Activated naive CD4-positive, alpha-beta T cell treated with anti-CD3 and anti-CD28 coated beads, Interleukin-2, amount 10 ng/mL, durations not matched to agents 7 days and 5 days (primary cell): ENCODE measurements around the gene TUBA4B.
A peak's percentile ranks its signal among the peaks of the same experiment; 100 is the strongest.

Source experiments
- CTCF ChIA-PET: fragments of 350-600 bp; sonication (Branson Sonifier 250); formaldehyde crosslinking; loops from one replicate; lab custom pipeline; 2021; ENCODE audit warnings: antibody characterized with exemption; lab: Charles Lee
- DNase-seq: peaks from one replicate; pipeline ENCODE4 v3.0.0-alpha.2; 2020
- H3K27ac Mint-ChIP-seq: one replicate; pipeline ENCODE4 v1.8.0; 2021; ENCODE audit warnings: mild to moderate bottlenecking, moderate library complexity, mixed read lengths
- H3K27me3 Mint-ChIP-seq: one replicate; pipeline ENCODE4 v1.8.0; 2021; ENCODE audit warnings: mild to moderate bottlenecking, mixed read lengths
- H3K36me3 Mint-ChIP-seq: one replicate; pipeline ENCODE4 v1.8.0; 2021; ENCODE audit warnings: mixed read lengths
- H3K4me1 Mint-ChIP-seq: one replicate; pipeline ENCODE4 v1.8.0; 2021; ENCODE audit warnings: mixed read lengths
- H3K4me3 Mint-ChIP-seq: one replicate; pipeline ENCODE4 v1.8.0; 2021; ENCODE audit warnings: mild to moderate bottlenecking, moderate library complexity, mixed read lengths
- H3K9me3 Mint-ChIP-seq: one replicate; pipeline ENCODE4 v1.8.0; 2021; ENCODE audit warnings: mixed read lengths

Gene TUBA4B

DNA sequence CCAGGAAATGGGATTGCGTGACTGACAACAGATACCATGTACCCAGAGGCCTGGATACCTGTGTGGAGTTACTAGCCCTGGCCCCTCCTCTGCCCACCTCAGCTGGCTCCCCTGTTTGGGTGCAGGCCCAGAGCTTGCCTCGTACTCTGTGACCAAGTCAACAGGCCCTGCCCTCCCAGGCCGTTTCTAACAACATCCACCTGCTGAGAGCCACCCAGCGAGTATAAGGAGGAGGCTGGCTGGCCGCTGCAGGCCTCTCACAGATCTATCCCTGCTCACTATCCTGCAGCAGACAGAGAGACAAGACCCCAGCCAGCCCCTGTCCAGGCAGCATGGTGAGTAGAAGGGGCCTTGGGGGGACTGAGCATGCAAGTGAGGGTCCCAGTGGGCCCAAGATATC, 13.2 kb downstream of the TUBA4B start:
- CTCF ChIA-PET, result interaction anchor here (1.0 to 3.3 kb wide), 2 partner anchors 12 to 28 kb away, joined by 5 to 12 read pairs; no protein-coding TSS in a partner anchor
- no peaks in the 10 kb centered on the region for H3K4me1 Mint-ChIP-seq
- no peak overlapping the region for H3K4me3 Mint-ChIP-seq
- peaks cover 47% of the 10 kb centered on the region for H3K27me3 Mint-ChIP-seq
- no peak for DNase-seq
- H3K36me3 Mint-ChIP-seq, result no peaks in the 10 kb centered on the region
- H3K9me3 Mint-ChIP-seq, result no peaks in the 10 kb centered on the region
- H3K27ac Mint-ChIP-seq, result no peak overlapping the region

DNA sequence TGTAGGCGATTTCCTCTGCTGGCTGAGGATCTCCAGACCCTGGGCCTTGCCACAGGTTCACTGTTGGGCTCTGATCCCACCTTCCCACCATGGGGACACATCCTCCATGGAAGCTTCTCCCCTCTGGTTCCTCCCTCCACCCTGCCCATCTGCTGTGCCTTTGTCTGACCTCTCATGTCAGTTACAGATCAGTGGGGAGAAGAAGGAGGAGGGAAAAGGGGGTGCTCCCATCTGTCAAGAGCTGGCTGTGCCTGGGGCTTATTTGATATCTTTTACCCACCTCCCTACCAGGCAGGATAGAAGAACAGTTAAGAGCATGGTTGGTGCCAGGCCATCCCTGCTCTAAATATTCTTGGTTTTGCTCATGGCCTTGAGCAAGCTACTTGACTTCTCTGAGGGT, 13.8 kb downstream of the TUBA4B start:
- Mint-ChIP-seq H3K4me3 (no peak overlapping the region), H3K27ac (no peak overlapping the region)

DNA sequence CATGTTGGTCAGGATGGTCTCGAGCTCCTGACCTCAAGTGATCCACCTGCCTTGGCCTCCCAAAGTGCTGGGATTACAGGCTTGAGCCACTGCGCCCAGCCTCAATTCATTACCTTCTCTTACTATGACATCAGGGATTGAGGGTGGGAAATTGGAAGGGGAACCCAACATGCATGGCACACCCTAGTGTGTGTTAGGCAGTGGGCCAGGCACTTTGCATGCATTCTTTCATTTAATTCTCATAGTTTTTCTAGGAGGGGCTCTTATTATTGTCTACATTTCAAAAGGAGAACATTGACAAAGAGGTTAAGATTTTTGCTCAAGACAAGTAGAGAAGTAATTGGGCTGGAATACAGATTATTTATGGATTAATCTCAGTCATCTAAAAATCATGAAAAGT, 15.3 kb downstream of the TUBA4B start:
- peaks cover 54% of the 10 kb centered on the region for H3K27me3 Mint-ChIP-seq
- H3K27ac Mint-ChIP-seq, result no peak overlapping the region

More for the DNA sequence above, 13.8 kb downstream of the TUBA4B start:
- DNase-seq, result no peak
- H3K4me1 Mint-ChIP-seq, result no peaks in the 10 kb centered on the region
- H3K9me3 Mint-ChIP-seq, result no peaks in the 10 kb centered on the region
- CTCF ChIA-PET, result interaction anchor here (0.6 to 3.3 kb wide), 2 partner anchors 10 to 28 kb away, joined by 3 to 12 read pairs; no protein-coding TSS in a partner anchor
- H3K27me3 Mint-ChIP-seq, result peaks cover 47% of the 10 kb centered on the region
- no peaks in the 10 kb centered on the region for H3K36me3 Mint-ChIP-seq

DNA sequence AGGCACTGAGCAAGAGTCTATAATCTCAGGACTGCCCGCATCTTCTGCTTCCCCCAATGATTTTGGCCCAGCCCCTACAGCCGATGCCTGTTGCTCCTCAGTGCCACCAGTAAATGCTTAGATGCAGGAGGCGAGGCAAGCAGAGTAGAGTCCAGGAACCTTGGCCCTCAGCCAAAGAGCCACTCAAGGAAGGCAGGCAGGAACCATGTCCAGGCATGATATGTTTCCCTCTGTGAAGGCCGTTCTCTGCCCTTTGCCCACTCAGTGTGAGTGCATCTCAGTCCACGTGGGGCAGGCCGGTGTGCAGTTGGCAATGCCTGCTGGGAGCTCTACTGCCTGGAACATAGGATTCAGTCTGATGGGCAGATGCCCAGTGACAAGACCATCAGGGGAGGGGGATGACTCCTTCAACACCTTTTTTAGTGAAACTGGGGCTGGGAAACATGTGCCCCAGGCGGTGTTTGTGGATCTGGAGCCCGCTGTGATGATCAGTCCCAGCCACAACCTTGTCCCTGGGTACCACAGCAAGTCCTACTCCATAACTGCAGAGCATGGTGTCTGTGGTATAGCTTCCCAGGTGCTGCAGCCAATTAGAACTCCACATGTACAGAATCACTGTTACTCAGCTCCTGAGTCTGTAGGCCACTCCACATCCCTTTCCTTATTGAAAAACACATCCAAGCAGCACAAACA, 16.5 kb downstream of the TUBA4B start:
- no peaks in the 10 kb centered on the region for H3K9me3 Mint-ChIP-seq

More for the DNA sequence above, 15.3 kb downstream of the TUBA4B start:
- CTCF ChIA-PET, result interaction anchor here (1.7 to 3.3 kb wide), 2 partner anchors 9 to 26 kb away, joined by 4 to 12 read pairs; no protein-coding TSS in a partner anchor
- DNase-seq, result no peak
- Mint-ChIP-seq H3K36me3 (no peaks in the 10 kb centered on the region), H3K4me1 (no peaks in the 10 kb centered on the region), H3K9me3 (no peaks in the 10 kb centered on the region), H3K4me3 (no peak overlapping the region)

DNA sequence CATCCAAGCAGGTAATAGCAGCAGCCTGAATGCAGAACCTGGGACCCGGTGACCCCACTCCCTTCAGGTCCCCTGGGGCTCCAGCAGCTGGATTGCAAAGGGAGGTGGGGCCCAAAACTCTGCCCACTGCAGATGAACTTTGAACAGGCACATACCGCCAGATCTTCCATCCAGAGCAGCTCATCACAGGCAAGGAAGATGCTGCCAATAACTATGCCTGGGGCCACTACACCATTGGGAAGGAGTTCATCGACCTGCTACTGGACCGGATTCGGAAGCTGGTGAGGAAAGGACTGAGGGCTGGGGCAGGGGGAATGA, 17.0 kb downstream of the TUBA4B start:
- no peak overlapping the region for H3K4me3 Mint-ChIP-seq
- no peaks in the 10 kb centered on the region for H3K9me3 Mint-ChIP-seq
- H3K36me3 Mint-ChIP-seq, result no peaks in the 10 kb centered on the region
- CTCF ChIA-PET, result interaction anchor here (1.7 to 2.3 kb wide), 2 partner anchors 8 to 25 kb away, joined by 4 to 9 read pairs; no protein-coding TSS in a partner anchor
- no peak overlapping the region for H3K27ac Mint-ChIP-seq
- peaks cover 65% of the 10 kb centered on the region for H3K27me3 Mint-ChIP-seq
- DNase-seq, result no peak
- no peaks in the 10 kb centered on the region for H3K4me1 Mint-ChIP-seq

More for the DNA sequence above, 16.5 kb downstream of the TUBA4B start:
- H3K4me1 Mint-ChIP-seq, result no peaks in the 10 kb centered on the region
- H3K27ac Mint-ChIP-seq, result no peak overlapping the region
- DNase-seq, result no peak
- H3K36me3 Mint-ChIP-seq, result no peaks in the 10 kb centered on the region
- H3K4me3 Mint-ChIP-seq, result no peak overlapping the region
- CTCF ChIA-PET, result interaction anchor here (1.7 to 2.3 kb wide), 2 partner anchors 8 to 26 kb away, joined by 4 to 9 read pairs; no protein-coding TSS in a partner anchor
- peaks cover 61% of the 10 kb centered on the region for H3K27me3 Mint-ChIP-seq

DNA sequence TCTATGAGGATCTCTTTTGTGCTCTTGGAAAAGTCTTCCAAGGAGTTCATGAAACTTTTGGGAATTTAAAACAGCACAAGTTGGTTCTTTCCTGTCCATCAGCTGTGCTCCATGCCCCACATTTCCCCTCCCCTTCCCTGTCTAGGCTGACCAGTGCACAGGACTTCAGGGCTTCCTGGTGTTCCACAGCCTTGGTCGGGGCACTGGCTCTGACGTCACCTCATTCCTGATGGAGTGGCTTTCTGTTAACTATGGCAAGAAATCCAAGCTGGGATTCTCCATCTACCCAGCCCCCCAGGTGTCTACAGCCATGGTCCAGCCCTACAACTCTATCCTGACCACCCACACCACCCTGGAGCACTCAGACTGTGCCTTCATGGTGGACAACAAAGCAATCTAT, 18.0 kb downstream of the TUBA4B start:
- no peak overlapping the region for H3K27ac Mint-ChIP-seq
- no peaks in the 10 kb centered on the region for H3K9me3 Mint-ChIP-seq
- H3K4me1 Mint-ChIP-seq, result no peaks in the 10 kb centered on the region
- CTCF ChIA-PET, result interaction anchor here (2.3 kb wide), 1 partner anchor 24 kb away, joined by 9 read pairs; no protein-coding TSS in a partner anchor
- no peak overlapping the region for H3K4me3 Mint-ChIP-seq
- no peaks in the 10 kb centered on the region for H3K36me3 Mint-ChIP-seq
- H3K27me3 Mint-ChIP-seq, result peaks cover 65% of the 10 kb centered on the region
- DNase-seq, result no peak

DNA sequence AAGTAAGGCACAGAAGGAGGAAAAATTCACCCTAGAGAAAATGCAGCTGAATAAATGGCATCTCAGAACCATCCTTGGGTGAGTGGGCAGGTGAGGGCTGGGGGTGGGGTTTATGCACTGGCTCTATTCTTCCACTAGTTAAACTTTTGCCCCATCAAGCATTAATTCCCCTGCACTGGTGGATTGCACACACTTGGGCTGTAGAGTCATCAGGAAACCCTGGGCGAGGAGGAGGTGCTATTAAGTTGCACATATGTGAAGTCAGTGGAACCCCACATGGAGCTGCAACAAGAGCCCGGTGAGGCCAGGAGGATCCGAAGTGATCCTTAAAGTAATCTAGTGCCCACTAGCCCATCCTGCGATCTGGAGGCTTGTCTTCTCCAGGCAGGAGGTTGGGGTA, 19.3 kb downstream of the TUBA4B start:
- Mint-ChIP-seq H3K9me3 (no peaks in the 10 kb centered on the region), H3K4me3 (no peak overlapping the region), H3K4me1 (peaks cover 3% of the 10 kb centered on the region), H3K36me3 (no peaks in the 10 kb centered on the region), H3K27ac (no peak overlapping the region), H3K27me3 (peaks cover 54% of the 10 kb centered on the region)
- DNase-seq, result no peak
- CTCF ChIA-PET, result interaction anchor here (1.1 kb wide), 1 partner anchor 22 kb away, joined by 5 read pairs; no protein-coding TSS in a partner anchor

DNA sequence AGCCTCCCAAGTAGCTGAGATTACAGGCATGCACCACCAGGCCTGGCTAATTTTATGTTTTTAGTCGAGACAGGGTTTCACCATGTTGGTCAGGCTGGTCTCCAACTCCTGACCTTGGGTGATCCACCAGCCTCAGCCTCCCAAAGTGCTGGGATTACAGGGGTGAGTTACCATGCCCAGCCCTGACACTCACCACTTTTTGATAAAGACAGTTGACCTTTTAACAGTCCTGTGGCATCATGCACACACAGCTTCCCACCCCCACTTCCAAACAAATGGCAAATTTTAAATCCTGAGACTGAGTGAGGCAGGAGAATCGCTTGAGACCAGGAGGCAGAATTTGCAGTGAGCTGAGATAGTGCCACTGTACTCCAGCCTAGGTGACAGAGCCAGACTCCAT, 20.0 kb downstream of the TUBA4B start:
- Mint-ChIP-seq H3K27ac (no peak overlapping the region), H3K9me3 (no peaks in the 10 kb centered on the region), H3K4me1 (peaks cover 10% of the 10 kb centered on the region), H3K36me3 (no peaks in the 10 kb centered on the region), H3K4me3 (no peak overlapping the region), H3K27me3 (peaks cover 54% of the 10 kb centered on the region)
- no peak for DNase-seq
- CTCF ChIA-PET, result interaction anchor here (0.7 to 14.8 kb wide), 3 partner anchors 22 to 1461 kb away, joined by 3 to 267 read pairs (median 5); no protein-coding TSS in a partner anchor

DNA sequence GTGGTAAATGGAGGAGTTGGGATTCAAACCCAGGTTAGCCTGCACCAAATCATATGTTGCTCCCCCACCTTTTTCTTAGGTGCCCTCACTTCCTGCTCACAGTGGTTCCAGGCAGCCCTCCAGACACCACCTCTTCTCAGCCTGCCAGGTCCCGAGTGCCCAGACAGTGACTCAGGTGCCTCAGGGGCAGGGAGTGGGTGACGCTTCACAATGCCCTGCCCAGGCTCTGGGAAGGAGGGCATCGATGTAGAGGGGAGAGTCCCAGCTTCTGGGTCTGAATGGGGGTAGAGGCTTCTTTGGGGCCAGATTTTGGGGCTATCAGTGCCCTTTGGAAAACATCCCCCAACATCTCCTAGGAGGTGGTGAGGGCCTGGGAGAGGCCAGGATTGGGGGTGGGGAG, 20.9 kb downstream of the TUBA4B start:
- H3K27ac Mint-ChIP-seq, result no peak overlapping the region
- DNase-seq, result no peak
- no peaks in the 10 kb centered on the region for H3K9me3 Mint-ChIP-seq
- CTCF ChIA-PET, result interaction anchor here (14.8 kb wide), 1 partner anchor 21 kb away, joined by 267 read pairs; no protein-coding TSS in a partner anchor
- peaks cover 19% of the 10 kb centered on the region for H3K4me1 Mint-ChIP-seq
- no peak overlapping the region for H3K4me3 Mint-ChIP-seq
- H3K27me3 Mint-ChIP-seq, result peaks cover 54% of the 10 kb centered on the region
- H3K36me3 Mint-ChIP-seq, result no peaks in the 10 kb centered on the region

DNA sequence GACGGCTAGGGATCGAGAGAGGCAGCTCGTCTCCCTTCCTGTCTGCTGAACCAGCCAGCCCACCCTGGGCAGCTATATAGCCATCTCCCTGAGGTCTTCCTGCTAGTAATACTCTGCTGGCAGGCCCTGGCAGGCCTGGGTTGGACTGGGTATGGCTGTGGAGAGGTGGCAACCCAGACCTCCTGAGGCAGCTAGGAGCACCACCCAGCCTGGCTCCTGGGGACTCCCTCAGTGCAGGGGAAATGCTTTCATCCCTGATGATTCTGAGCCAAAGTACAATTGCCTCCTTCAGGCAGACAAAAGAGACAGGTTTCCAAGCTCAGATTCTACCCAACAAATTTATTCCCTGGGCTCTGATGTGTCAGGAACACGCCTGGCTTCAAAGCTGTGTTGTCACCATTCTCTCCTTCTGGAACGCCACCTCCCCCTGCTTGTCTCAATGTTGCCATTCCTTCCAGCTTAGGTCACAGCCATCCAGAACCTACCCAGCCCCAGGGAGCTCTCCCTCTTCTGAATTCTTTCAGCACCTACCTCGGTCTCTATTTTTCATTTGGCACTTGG, 21.4 kb downstream of the TUBA4B start:
- Mint-ChIP-seq H3K9me3 (no peaks in the 10 kb centered on the region), H3K4me1 (peaks cover 21% of the 10 kb centered on the region)

DNA sequence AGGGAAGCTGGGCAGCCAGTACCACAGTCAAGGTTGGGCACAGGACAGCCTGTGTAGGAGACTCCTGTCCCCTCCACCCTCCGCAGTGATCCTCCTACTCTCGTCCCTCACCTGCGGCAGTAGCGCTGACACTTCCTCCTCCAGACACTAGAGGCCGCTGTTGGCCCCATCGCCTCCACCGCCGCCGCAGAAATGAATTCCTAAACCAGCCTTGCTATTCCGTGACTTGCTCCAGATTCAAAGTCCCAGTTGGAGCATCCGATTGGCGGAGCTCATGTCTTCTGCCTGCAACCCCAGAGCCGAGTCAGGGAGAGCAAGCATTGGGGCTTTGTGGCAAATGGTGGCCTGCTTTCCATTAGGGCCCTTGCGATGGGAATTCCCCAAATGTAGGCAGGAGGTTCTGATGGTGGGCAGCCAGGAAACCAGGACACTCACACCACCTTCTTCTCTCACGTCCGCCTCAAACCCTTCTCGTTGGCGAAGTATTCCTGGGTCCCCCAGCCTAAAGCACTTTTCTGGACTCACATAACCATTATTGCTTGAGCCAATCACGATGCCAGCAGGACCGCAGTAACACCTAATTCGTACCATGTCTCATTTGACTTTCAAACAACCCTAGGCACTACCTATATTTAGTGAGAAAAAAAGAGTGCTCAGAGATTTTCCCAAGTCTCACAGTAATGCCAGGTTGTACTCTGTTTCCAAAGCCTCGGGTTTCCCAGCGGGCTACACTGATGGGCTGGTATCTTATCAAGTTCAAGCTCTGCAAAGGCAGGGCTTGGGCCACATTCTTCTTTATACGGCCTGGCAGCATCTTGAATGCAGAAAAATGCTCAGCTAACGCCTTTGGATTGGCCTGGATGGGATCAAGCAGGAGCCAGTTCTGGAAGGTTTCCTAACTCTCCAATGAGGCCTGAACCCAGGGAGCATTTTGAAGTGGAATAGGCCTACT, 24.9 kb downstream of the TUBA4B start:
- DNase-seq, result peak; percentile 81
- Mint-ChIP-seq H3K36me3 (peaks cover 19% of the 10 kb centered on the region), H3K27me3 (peaks cover 18% of the 10 kb centered on the region), H3K27ac (peak overlapping the region; percentile 98), H3K4me3 (peak overlapping the region; percentile 92), H3K4me1 (peaks cover 41% of the 10 kb centered on the region), H3K9me3 (no peaks in the 10 kb centered on the region)
- CTCF ChIA-PET, result interaction anchor here (0.6 to 14.8 kb wide), 20 partner anchors 8 to 120 kb away, joined by 3 to 267 read pairs (median 4); partner anchors contain the start of genes ANKZF1, ATG9A, GLB1L and STK16

More for the DNA sequence above, 21.4 kb downstream of the TUBA4B start:
- Mint-ChIP-seq H3K27me3 (peaks cover 51% of the 10 kb centered on the region), H3K27ac (no peak overlapping the region), H3K36me3 (no peaks in the 10 kb centered on the region), H3K4me3 (no peak overlapping the region)
- CTCF ChIA-PET, result interaction anchor here (14.8 kb wide), 1 partner anchor 21 kb away, joined by 267 read pairs; no protein-coding TSS in a partner anchor
- DNase-seq, result no peak

DNA sequence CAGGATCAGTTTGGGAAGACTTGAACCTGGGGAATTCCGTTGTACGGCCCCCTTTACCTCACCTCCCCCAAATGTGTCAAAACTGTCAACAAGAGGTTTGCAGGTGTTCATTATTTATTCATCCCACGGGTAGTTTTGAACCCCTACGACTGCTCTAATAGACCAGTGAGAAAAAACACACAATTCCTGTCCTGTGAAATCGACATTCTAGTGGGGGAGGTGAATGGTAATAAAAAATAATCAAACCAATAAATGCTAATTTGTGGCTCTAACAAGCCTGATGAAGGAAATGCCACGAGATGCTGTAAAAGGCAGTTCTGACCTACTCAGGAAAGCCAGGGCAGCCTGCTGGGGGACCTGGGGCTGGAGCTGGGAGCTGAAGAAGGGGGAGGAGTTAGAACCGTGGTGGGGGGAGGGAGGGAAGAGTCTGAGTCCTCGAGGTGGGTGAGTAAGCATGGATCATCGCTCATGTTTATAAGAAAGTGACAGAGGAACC, 25.7 kb downstream of the TUBA4B start:
- peak overlapping the region; percentile 98 for H3K27ac Mint-ChIP-seq
- H3K4me3 Mint-ChIP-seq, result peak overlapping the region; percentile 92

More for the DNA sequence above, 25.7 kb downstream of the TUBA4B start:
- Mint-ChIP-seq H3K27me3 (peaks cover 16% of the 10 kb centered on the region), H3K9me3 (no peaks in the 10 kb centered on the region), H3K4me1 (peaks cover 42% of the 10 kb centered on the region), H3K36me3 (peaks cover 25% of the 10 kb centered on the region)
- CTCF ChIA-PET, result interaction anchor here (0.6 to 14.8 kb wide), 13 partner anchors 13 to 120 kb away, joined by 3 to 267 read pairs (median 5); partner anchors contain the start of genes ANKZF1, ATG9A and TUBA4A
- DNase-seq, result no peak
